Measurements from ENCODE around the gene MLX. TPM values are rescaled to one million over a fixed set of nuclear protein-coding genes. Genes with fewer than 3 reads are reported as not detected.
"Not testable (repeated sequence)": the region's sequence is repeated elsewhere in the genome, so short reads cannot be mapped to it uniquely, and the experiment has no call there.

Gene MLX
- total and polyA plus RNA-seq, 12 donors = 34.2 to 95.0 (median 47.1) TPM

DNA sequence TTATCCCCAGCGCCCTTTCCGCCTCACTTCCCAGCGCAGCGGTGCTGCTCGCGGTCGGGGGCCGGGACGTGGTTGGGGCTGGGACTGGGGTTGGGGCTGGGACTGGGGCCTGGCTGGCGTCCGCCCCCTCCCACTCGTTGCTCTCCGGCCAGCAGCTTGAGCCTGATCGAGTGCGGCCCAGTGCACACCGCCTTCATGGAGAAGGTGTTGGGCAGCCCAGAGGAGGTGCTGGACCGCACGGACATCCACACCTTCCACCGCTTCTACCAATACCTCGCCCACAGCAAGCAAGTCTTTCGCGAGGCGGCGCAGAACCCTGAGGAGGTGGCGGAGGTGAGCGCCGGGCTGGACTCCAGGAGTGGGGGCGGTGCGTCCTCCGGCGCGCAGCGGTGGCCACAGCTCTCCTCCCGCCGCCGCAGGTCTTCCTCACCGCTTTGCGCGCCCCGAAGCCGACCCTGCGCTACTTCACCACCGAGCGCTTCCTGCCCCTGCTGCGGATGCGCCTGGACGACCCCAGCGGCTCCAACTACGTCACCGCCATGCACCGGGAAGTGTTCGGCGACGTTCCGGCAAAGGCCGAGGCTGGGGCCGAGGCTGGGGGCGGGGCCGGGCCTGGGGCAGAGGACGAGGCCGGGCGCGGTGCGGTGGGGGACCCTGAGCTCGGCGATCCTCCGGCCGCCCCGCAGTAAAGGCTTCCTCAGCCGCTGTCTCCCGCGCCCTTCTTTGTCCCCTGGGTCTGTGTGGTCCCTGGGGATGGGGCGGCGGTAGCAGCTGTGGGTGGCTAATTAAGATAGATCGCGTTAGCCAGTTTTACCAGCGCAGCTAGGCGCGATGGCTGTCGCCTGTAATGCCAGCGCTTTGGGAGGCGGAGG, 12.4 kb upstream of the MLX start:
- H3K27ac ChIP-seq = peak overlapping the region in 4 of 5 donors; percentile 59 to 91 (median 82)
- DNase-seq = peak; percentile 80 to 92 (median 86)
- no peaks in the 10 kb centered on the region for H3K27me3 ChIP-seq
- H3K36me3 ChIP-seq (replicated peaks in 1 of 2) = no peaks in the 10 kb centered on the region
- H3K4me3 ChIP-seq = peak overlapping the region; percentile 41 to 69 (median 60)
- intact Hi-C loops (cut with DNase I) = no loop called here
- H3K9me3 ChIP-seq (replicated peaks in 1 of 3) = no peaks in the 10 kb centered on the region
- TF ChIP-seq, protein P1, sequence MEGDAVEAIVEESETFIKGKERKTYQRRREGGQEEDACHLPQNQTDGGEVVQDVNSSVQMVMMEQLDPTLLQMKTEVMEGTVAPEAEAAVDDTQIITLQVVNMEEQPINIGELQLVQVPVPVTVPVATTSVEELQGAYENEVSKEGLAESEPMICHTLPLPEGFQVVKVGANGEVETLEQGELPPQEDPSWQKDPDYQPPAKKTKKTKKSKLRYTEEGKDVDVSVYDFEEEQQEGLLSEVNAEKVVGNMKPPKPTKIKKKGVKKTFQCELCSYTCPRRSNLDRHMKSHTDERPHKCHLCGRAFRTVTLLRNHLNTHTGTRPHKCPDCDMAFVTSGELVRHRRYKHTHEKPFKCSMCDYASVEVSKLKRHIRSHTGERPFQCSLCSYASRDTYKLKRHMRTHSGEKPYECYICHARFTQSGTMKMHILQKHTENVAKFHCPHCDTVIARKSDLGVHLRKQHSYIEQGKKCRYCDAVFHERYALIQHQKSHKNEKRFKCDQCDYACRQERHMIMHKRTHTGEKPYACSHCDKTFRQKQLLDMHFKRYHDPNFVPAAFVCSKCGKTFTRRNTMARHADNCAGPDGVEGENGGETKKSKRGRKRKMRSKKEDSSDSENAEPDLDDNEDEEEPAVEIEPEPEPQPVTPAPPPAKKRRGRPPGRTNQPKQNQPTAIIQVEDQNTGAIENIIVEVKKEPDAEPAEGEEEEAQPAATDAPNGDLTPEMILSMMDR (IDR thresholded peaks at IDR 0.05) = no peak
- TF ChIP-seq POLR2A (IDR thresholded peaks at IDR 0.05) = peak; percentile 2 to 72
- WGBS, 4 donors = 0 to 1% (median 1%) methylated on average over 20 to 82 of the region's 82 CpGs
- H3K4me1 ChIP-seq (replicated peaks in 1 of 2) = peaks cover 17 to 21% of the 10 kb centered on the region in 2 donors

GRCh38 chr17:42555122-42555622, 11.7 kb upstream of the MLX start:
- intact Hi-C loops (cut with DNase I) = no loop called here
- Histone ChIP-seq H3K9me3 (replicated peaks in 1 of 3) (no peaks in the 10 kb centered on the region), H3K27ac (peak overlapping the region in 4 of 5 donors; percentile 59 to 91 (median 82)), H3K4me1 (replicated peaks in 1 of 2) (peaks cover 17 to 21% of the 10 kb centered on the region in 2 donors), H3K36me3 (replicated peaks in 1 of 2) (no peaks in the 10 kb centered on the region), H3K27me3 (no peaks in the 10 kb centered on the region), H3K4me3 (peak overlapping the region; percentile 41 to 69 (median 60))
- DNase-seq = no peak
- 23 to 27% (median 26%) methylated on average over 4 of the region's 4 CpGs for WGBS, 4 donors
- TF ChIP-seq, protein P1 (IDR thresholded peaks at IDR 0.05) = no peak
- TF ChIP-seq POLR2A (IDR thresholded peaks at IDR 0.05) = no peak

- 61 to 74% (median 68%) methylated on average over 4 to 5 of the region's 5 CpGs for WGBS, 4 donors
- H3K27ac ChIP-seq = not testable (repeated sequence)
Measured at GRCh38 chr17:42555961-42556617, 10.8 kb upstream of the MLX start.

GRCh38 chr17:42559075-42559474, 7.8 kb upstream of the MLX start:
- no peak for TF ChIP-seq POLR2A (IDR thresholded peaks at IDR 0.05)
- TF ChIP-seq, protein P1 (IDR thresholded peaks at IDR 0.05) = no peak
- intact Hi-C loops (cut with DNase I) = no loop called here
- H3K4me1 ChIP-seq (replicated peaks in 1 of 2) = peaks cover 29 to 33% of the 10 kb centered on the region in 2 donors
- 85 to 90% (median 87%) methylated on average over 6 of the region's 6 CpGs for WGBS, 4 donors
- H3K27me3 ChIP-seq = no peaks in the 10 kb centered on the region
- no peaks in the 10 kb centered on the region for H3K36me3 ChIP-seq (replicated peaks in 1 of 2)
- H3K27ac ChIP-seq = no peak overlapping the region
- no peak overlapping the region for H3K4me3 ChIP-seq
- H3K9me3 ChIP-seq (replicated peaks in 1 of 3) = no peaks in the 10 kb centered on the region
- no peak for DNase-seq

More at GRCh38 chr17:42555961-42556617, 10.8 kb upstream of the MLX start:
- H3K36me3 ChIP-seq (replicated peaks in 1 of 2); H3K4me3 ChIP-seq; H3K27me3 ChIP-seq; DNase-seq; H3K9me3 ChIP-seq (replicated peaks in 1 of 3); intact Hi-C loops (cut with DNase I): not testable (repeated sequence)
- peaks cover 17 to 21% of the 10 kb centered on the region in 2 donors for H3K4me1 ChIP-seq (replicated peaks in 1 of 2)
